Measurements from ENCODE around the gene FBXO46. TPM values are rescaled to one million over a fixed set of nuclear protein-coding genes. Genes with fewer than 3 reads are reported as not detected.

FBXO46 gene
- total and polyA plus RNA-seq, 4 donors: 1.2 to 4.5 (median 3.6) TPM

- Histone ChIP-seq H3K9me3 (ENCODE audit: control insufficient read depth in 4 of 4, low read length in 3 of 4) (no peaks in the 10 kb centered on the region), H3K36me3 (ENCODE audit: control insufficient read depth in 4 of 4, insufficient read depth in 3 of 4, low read depth in 1 of 4, low read length in 3 of 4) (peaks cover 0 to 16% (median 9%) of the 10 kb centered on the region in 4 donors), H3K4me1 (ENCODE audit: control insufficient read depth in 4 of 4, insufficient read depth in 4 of 4, low read length in 3 of 4) (no peaks in the 10 kb centered on the region), H3K4me3 (ENCODE audit: low read depth in 1 of 3, low read length in 3 of 3) (no peak overlapping the region), H3K27ac (ENCODE audit: low read depth in 1 of 2, low read length in 2 of 2) (no peak overlapping the region), H3K27me3 (ENCODE audit: control insufficient read depth in 4 of 4, insufficient read depth in 4 of 4, low read length in 3 of 4) (no peaks in the 10 kb centered on the region), H3K9ac (ENCODE audit: low read depth in 1 of 2, low read length in 2 of 2) (no peak overlapping the region)
- TF ChIP-seq MAX (IDR thresholded peaks at IDR 0.05) (no peak), RXRA (IDR thresholded peaks at IDR 0.05) (no peak), HNF4A (conservative IDR thresholded peaks at IDR 0.05) (no peak), RAD21 (IDR thresholded peaks at IDR 0.05) (no peak)
- DNase-seq (ENCODE audit: low spot score): no peak
- 82% methylated on average over 10 of the region's 10 CpGs for WGBS
These were observed 20.2 kb downstream of the FBXO46 start for GRCh38 chr19:45710356-45711130.

GRCh38 chr19:45705710-45706415, 24.8 kb downstream of the FBXO46 start:
- no peak overlapping the region for H3K9ac ChIP-seq (ENCODE audit: low read depth in 1 of 2, low read length in 2 of 2)
- WGBS: 96% methylated on average over 12 of the region's 12 CpGs
- no peaks in the 10 kb centered on the region for H3K9me3 ChIP-seq (ENCODE audit: control insufficient read depth in 4 of 4, low read length in 3 of 4)
- peaks cover 0 to 17% (median 8%) of the 10 kb centered on the region in 4 donors for H3K36me3 ChIP-seq (ENCODE audit: control insufficient read depth in 4 of 4, insufficient read depth in 3 of 4, low read depth in 1 of 4, low read length in 3 of 4)
- TF ChIP-seq YY1 (IDR thresholded peaks at IDR 0.05) (no peak), SP1 (IDR thresholded peaks at IDR 0.05) (no peak), FOXA2 (IDR thresholded peaks at IDR 0.05) (no peak), REST (IDR thresholded peaks at IDR 0.05) (no peak)
- DNase-seq (ENCODE audit: low spot score): no peak
- no peaks in the 10 kb centered on the region for H3K4me1 ChIP-seq (ENCODE audit: control insufficient read depth in 4 of 4, insufficient read depth in 4 of 4, low read length in 3 of 4)
- H3K4me3 ChIP-seq (ENCODE audit: low read depth in 1 of 3, low read length in 3 of 3): no peak overlapping the region
- H3K27ac ChIP-seq (ENCODE audit: low read depth in 1 of 2, low read length in 2 of 2): no peak overlapping the region
- H3K27me3 ChIP-seq (ENCODE audit: control insufficient read depth in 4 of 4, insufficient read depth in 4 of 4, low read length in 3 of 4): no peaks in the 10 kb centered on the region

GRCh38 chr19:45705115-45705514, 25.6 kb downstream of the FBXO46 start:
- Histone ChIP-seq H3K4me1 (ENCODE audit: control insufficient read depth in 4 of 4, insufficient read depth in 4 of 4, low read length in 3 of 4) (no peaks in the 10 kb centered on the region), H3K27me3 (ENCODE audit: control insufficient read depth in 4 of 4, insufficient read depth in 4 of 4, low read length in 3 of 4) (no peaks in the 10 kb centered on the region), H3K36me3 (ENCODE audit: control insufficient read depth in 4 of 4, insufficient read depth in 3 of 4, low read depth in 1 of 4, low read length in 3 of 4) (peaks cover 0 to 17% (median 8%) of the 10 kb centered on the region in 4 donors), H3K9ac (ENCODE audit: low read depth in 1 of 2, low read length in 2 of 2) (no peak overlapping the region), H3K9me3 (ENCODE audit: control insufficient read depth in 4 of 4, low read length in 3 of 4) (no peaks in the 10 kb centered on the region), H3K4me3 (ENCODE audit: low read depth in 1 of 3, low read length in 3 of 3) (no peak overlapping the region), H3K27ac (ENCODE audit: low read depth in 1 of 2, low read length in 2 of 2) (no peak overlapping the region)
- DNase-seq (ENCODE audit: low spot score): no peak
- 96% methylated on average over 9 of the region's 9 CpGs for WGBS
- TF ChIP-seq YY1 (IDR thresholded peaks at IDR 0.05): no peak
- TF ChIP-seq GABPA (IDR thresholded peaks at IDR 0.05 in 1 of 2, conservative IDR thresholded peaks at IDR 0.05 in 1 of 2): no peak
- TF ChIP-seq EGR1 (IDR thresholded peaks at IDR 0.05; ENCODE audit: low read depth in 2 of 2): no peak
- TF ChIP-seq, protein P1, sequence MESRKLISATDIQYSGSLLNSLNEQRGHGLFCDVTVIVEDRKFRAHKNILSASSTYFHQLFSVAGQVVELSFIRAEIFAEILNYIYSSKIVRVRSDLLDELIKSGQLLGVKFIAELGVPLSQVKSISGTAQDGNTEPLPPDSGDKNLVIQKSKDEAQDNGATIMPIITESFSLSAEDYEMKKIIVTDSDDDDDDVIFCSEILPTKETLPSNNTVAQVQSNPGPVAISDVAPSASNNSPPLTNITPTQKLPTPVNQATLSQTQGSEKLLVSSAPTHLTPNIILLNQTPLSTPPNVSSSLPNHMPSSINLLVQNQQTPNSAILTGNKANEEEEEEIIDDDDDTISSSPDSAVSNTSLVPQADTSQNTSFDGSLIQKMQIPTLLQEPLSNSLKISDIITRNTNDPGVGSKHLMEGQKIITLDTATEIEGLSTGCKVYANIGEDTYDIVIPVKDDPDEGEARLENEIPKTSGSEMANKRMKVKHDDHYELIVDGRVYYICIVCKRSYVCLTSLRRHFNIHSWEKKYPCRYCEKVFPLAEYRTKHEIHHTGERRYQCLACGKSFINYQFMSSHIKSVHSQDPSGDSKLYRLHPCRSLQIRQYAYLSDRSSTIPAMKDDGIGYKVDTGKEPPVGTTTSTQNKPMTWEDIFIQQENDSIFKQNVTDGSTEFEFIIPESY (IDR thresholded peaks at IDR 0.05): no peak

Data from liver (tissue), 9 donors.